ENCODE results near the gene WHRN.

WHRN gene

GRCh38 chr9:114464281-114465051, 40.8 kb downstream of the WHRN start:
- TF ChIP-seq CTCF (IDR thresholded peaks at IDR 0.05; ENCODE audit: extremely low read depth, missing control alignments): no peak
- no peak for DNase-seq (ENCODE audit: low spot score)

GRCh38 chr9:114462791-114463190, 42.5 kb downstream of the WHRN start:
- TF ChIP-seq CTCF (IDR thresholded peaks at IDR 0.05; ENCODE audit: extremely low read depth, missing control alignments): no peak
- DNase-seq (ENCODE audit: low spot score): no peak

- TF ChIP-seq CTCF (IDR thresholded peaks at IDR 0.05; ENCODE audit: extremely low read depth, missing control alignments): no peak
- no peak for DNase-seq (ENCODE audit: low spot score)
Measured at GRCh38 chr9:114461468-114461867, 43.8 kb downstream of the WHRN start.

- TF ChIP-seq CTCF (IDR thresholded peaks at IDR 0.05; ENCODE audit: extremely low read depth, missing control alignments): no peak
- DNase-seq (ENCODE audit: low spot score): no peak
Measured at GRCh38 chr9:114460513-114461199, 44.6 kb downstream of the WHRN start.

GRCh38 chr9:114459464-114459863, 45.8 kb downstream of the WHRN start:
- DNase-seq (ENCODE audit: low spot score): no peak

GRCh38 chr9:114456929-114457328, 48.3 kb downstream of the WHRN start:
- no peak for TF ChIP-seq CTCF (IDR thresholded peaks at IDR 0.05; ENCODE audit: extremely low read depth, missing control alignments)
- no peak for DNase-seq (ENCODE audit: low spot score)

More at GRCh38 chr9:114459464-114459863, 45.8 kb downstream of the WHRN start:
- no peak for TF ChIP-seq CTCF (IDR thresholded peaks at IDR 0.05; ENCODE audit: extremely low read depth, missing control alignments)

- TF ChIP-seq CTCF (IDR thresholded peaks at IDR 0.05; ENCODE audit: extremely low read depth, missing control alignments): no peak
- no peak for DNase-seq (ENCODE audit: low spot score)
Measured at GRCh38 chr9:114454652-114455051, 50.6 kb downstream of the WHRN start.
